Central memory CD4-positive, alpha-beta T cell (primary cell): ENCODE results near the gene AATF.

Source experiments
- DNase-seq: peaks from one replicate; pipeline ENCODE4 v3.0.0; 2022

AATF gene

GRCh38 chr17:37084372-37084771 is 135.6 kb downstream of the AATF start:
- no peak for DNase-seq

- DNase-seq, result no peak
Measured at GRCh38 chr17:37086334-37086733, 137.6 kb downstream of the AATF start.

- DNase-seq, result no peak
Measured at GRCh38 chr17:37086948-37087347, 138.2 kb downstream of the AATF start.

GRCh38 chr17:37087683-37088082 is 138.9 kb downstream of the AATF start:
- no peak for DNase-seq

- DNase-seq, result peak; percentile 36
Measured at GRCh38 chr17:37088459-37088858, 139.7 kb downstream of the AATF start.

- DNase-seq, result no peak
Measured at GRCh38 chr17:37088913-37089312, 140.2 kb downstream of the AATF start.

GRCh38 chr17:37089956-37090355 is 141.2 kb downstream of the AATF start:
- DNase-seq, result peak; percentile 67

GRCh38 chr17:37090941-37091340 is 142.2 kb downstream of the AATF start:
- no peak for DNase-seq

GRCh38 chr17:37092071-37092470 is 143.3 kb downstream of the AATF start:
- no peak for DNase-seq

- DNase-seq, result no peak
Measured at GRCh38 chr17:37092701-37093100, 143.9 kb downstream of the AATF start.

GRCh38 chr17:37094391-37094790 is 145.6 kb downstream of the AATF start:
- no peak for DNase-seq

- no peak for DNase-seq
Measured at GRCh38 chr17:37096071-37096470, 147.3 kb downstream of the AATF start.

- no peak for DNase-seq
Measured at GRCh38 chr17:37097154-37097553, 148.4 kb downstream of the AATF start.

- DNase-seq, result no peak
Measured at GRCh38 chr17:37098152-37098551, 149.4 kb downstream of the AATF start.

- no peak for DNase-seq
Measured at GRCh38 chr17:37098910-37099664, 150.3 kb downstream of the AATF start.

GRCh38 chr17:37100231-37100630 is 151.5 kb downstream of the AATF start:
- DNase-seq, result no peak

- no peak for DNase-seq
Measured at GRCh38 chr17:37101306-37101705, 152.6 kb downstream of the AATF start.

GRCh38 chr17:37103231-37103630 is 154.5 kb downstream of the AATF start:
- DNase-seq, result no peak

- no peak for DNase-seq
Measured at GRCh38 chr17:37106049-37106448, 157.3 kb downstream of the AATF start.
